Measurements from ENCODE around the gene ARV1. TPM values are rescaled to one million over a fixed set of nuclear protein-coding genes. Genes with fewer than 3 reads are reported as not detected.

The ARV1 gene
- total and polyA plus RNA-seq, 10 of the 15 experiments (the other 5 are each of a cell fraction or from before 2014, with no cell fraction given) = 23.2 to 55.1 (median 35.6) TPM

DNA sequence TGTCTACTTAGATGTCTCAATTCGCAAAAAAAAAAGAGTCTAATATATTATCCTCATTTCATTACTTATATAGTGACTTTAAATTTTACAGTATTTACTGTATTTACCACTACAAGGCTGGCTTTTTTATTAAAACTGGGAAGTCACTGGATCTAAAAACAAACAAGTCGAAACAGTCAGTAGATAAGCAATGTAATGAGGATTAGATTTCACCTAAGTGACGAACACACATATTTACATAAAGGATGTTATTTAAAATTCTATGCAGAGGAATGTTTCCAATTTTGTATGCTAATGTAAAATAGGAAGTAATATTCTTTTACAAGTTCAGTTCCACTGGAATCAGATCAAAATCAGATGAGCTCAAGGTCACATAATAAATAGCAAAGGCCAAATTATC, 28.5 kb upstream of the ARV1 start:
- H2AFZ ChIP-seq (ENCODE audit: control insufficient read depth, low read depth, low read length) = no peak overlapping the region
- no peak overlapping the region for H3K4me2 ChIP-seq (ENCODE audit: control insufficient read depth, insufficient read depth)
- in situ Hi-C loops (cut with MboI) = no loop called here
- ChIA-PET RAD21 (ENCODE audit: unreplicated experiment) (interaction anchor here (0.7 to 1.0 kb wide), 2 partner anchors 20 to 29 kb away, joined by 3 read pairs; partner anchors contain the start of genes ARV1 and TTC13), SMC1A (ENCODE audit: uncharacterized antibody, unreplicated experiment) (interaction anchor here (1.0 to 1.8 kb wide), 3 partner anchors 9 to 39 kb away, joined by 3 to 7 read pairs (median 3); no protein-coding TSS in a partner anchor), POLR2A (interaction anchor here (0.8 kb wide), 1 partner anchor 22 kb away, joined by 3 read pairs; no protein-coding TSS in a partner anchor), CTCF (interaction anchor here (0.6 to 1.3 kb wide), 3 partner anchors 18 to 1350 kb away, joined by 3 to 5 read pairs (median 3); no protein-coding TSS in a partner anchor)
- H3K4me1 ChIP-seq (ENCODE audit: control insufficient read depth, insufficient read depth, low read length) = no peaks in the 10 kb centered on the region
- H3K27me3 ChIP-seq (replicated peaks in 1 of 2; ENCODE audit: control insufficient read depth in 2 of 2, insufficient read depth in 2 of 2, low read length in 1 of 2) = no peaks in the 10 kb centered on the region
- H3K9me3 ChIP-seq (replicated peaks; ENCODE audit: control insufficient read depth, insufficient read depth, low read length) = no peaks in the 10 kb centered on the region
- H3K79me2 ChIP-seq (ENCODE audit: control insufficient read depth, insufficient read depth, low read length) = no peaks in the 10 kb centered on the region
- 73% methylated on average over 3 of the region's 3 CpGs for WGBS (ENCODE audit: insufficient coverage, insufficient replicate concordance, low lambda C conversion rate, missing lambda C conversion rate)
- FAIRE-seq = no peak
- ATAC-seq = no peak
- no peak for TF ChIP-seq EGR1 (IDR thresholded peaks at IDR 0.05; ENCODE audit: borderline replicate concordance in 1 of 2, low read depth in 2 of 2, low read length in 2 of 2)
- TF ChIP-seq SREBF1 (IDR thresholded peaks at IDR 0.05; ENCODE audit: low read length) = no peak
- H3K27ac ChIP-seq (ENCODE audit: control insufficient read depth, insufficient read depth) = no peak overlapping the region
- intact Hi-C loops (cut with micrococcal nuclease; ENCODE audit: unreplicated experiment) = no loop called here
- H4K20me1 ChIP-seq (ENCODE audit: control insufficient read depth, insufficient read depth) = no peaks in the 10 kb centered on the region
- BruUV-seq (replicated peaks) = no TSS peak
- DNase-seq (ENCODE audit: low read depth, low spot score) = no peak
- H3K4me3 ChIP-seq = no peak overlapping the region
- H3K9ac ChIP-seq (ENCODE audit: control insufficient read depth, insufficient read depth, low read length) = no peak overlapping the region
- peaks cover 0 to 6% of the 10 kb centered on the region in 2 experiments; a peak in 1 of 4 replicates for H3K36me3 ChIP-seq (ENCODE audit: control insufficient read depth in 2 of 2, insufficient read depth in 2 of 2, low read length in 1 of 2)

DNA sequence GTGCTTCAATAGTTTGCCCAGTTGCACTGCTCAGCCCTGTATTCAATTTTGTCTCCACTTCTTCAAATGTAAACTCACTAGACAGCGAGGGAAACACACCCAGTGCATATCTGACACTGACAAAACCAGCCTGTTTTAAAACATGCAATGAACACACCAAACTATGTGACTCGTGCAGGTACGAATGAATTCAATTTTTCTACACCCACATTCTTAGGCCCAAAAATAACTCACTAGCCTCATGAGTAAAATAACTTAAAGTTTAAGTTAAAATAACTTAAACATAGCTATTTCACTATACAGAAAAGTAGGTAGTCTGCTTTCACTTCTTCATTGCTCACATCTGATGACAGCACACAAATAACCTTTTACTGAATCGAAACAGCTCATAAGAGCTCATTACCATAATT, 21.3 kb upstream of the ARV1 start:
- H4K20me1 ChIP-seq (ENCODE audit: control insufficient read depth, insufficient read depth) = no peaks in the 10 kb centered on the region
- CTCF ChIA-PET = interaction anchor here (0.8 to 1.9 kb wide), 6 partner anchors 11 to 41 kb away, joined by 3 to 12 read pairs (median 6); no protein-coding TSS in a partner anchor
- no peak for TF ChIP-seq SRF (IDR thresholded peaks at IDR 0.05; ENCODE audit: low read depth in 2 of 2, low read length in 2 of 2)
- no peak for TF ChIP-seq KDM1A (IDR thresholded peaks at IDR 0.05; ENCODE audit: borderline replicate concordance)
- peak; percentile 45 to 61; a peak in 1 of 4 replicates for TF ChIP-seq BHLHE40 (IDR thresholded peaks at IDR 0.05; ENCODE audit: borderline replicate concordance in 1 of 2, low read depth in 2 of 2, low read length in 1 of 2)
- TF ChIP-seq, protein P1, sequence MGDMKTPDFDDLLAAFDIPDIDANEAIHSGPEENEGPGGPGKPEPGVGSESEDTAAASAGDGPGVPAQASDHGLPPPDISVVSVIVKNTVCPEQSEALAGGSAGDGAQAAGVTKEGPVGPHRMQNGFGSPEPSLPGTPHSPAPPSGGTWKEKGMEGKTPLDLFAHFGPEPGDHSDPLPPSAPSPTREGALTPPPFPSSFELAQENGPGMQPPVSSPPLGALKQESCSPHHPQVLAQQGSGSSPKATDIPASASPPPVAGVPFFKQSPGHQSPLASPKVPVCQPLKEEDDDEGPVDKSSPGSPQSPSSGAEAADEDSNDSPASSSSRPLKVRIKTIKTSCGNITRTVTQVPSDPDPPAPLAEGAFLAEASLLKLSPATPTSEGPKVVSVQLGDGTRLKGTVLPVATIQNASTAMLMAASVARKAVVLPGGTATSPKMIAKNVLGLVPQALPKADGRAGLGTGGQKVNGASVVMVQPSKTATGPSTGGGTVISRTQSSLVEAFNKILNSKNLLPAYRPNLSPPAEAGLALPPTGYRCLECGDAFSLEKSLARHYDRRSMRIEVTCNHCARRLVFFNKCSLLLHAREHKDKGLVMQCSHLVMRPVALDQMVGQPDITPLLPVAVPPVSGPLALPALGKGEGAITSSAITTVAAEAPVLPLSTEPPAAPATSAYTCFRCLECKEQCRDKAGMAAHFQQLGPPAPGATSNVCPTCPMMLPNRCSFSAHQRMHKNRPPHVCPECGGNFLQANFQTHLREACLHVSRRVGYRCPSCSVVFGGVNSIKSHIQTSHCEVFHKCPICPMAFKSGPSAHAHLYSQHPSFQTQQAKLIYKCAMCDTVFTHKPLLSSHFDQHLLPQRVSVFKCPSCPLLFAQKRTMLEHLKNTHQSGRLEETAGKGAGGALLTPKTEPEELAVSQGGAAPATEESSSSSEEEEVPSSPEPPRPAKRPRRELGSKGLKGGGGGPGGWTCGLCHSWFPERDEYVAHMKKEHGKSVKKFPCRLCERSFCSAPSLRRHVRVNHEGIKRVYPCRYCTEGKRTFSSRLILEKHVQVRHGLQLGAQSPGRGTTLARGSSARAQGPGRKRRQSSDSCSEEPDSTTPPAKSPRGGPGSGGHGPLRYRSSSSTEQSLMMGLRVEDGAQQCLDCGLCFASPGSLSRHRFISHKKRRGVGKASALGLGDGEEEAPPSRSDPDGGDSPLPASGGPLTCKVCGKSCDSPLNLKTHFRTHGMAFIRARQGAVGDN (IDR thresholded peaks at IDR 0.05) = 0 out of 2 replicates have a peak, but pooled peaks have one; percentile 15
- 0 out of 2 replicates have a peak, but pooled peaks have one; percentile 10 for TF ChIP-seq IKZF1 (conservative IDR thresholded peaks at IDR 0.05)
- TF ChIP-seq RUNX3 (IDR thresholded peaks at IDR 0.05; ENCODE audit: low read length) = peak; percentile 44
- TF ChIP-seq ZNF24 (IDR thresholded peaks at IDR 0.05) = peak; percentile 86
- no peak for TF ChIP-seq PML (IDR thresholded peaks at IDR 0.05; ENCODE audit: low read length)
- peak; percentile 41 for TF ChIP-seq JUNB (IDR thresholded peaks at IDR 0.05)
- TF ChIP-seq TAF1 (IDR thresholded peaks at IDR 0.05; ENCODE audit: borderline replicate concordance, low read depth, low read length) = no peak
- TF ChIP-seq ZNF384 (IDR thresholded peaks at IDR 0.05; ENCODE audit: borderline replicate concordance, low read depth, low read length) = no peak

More for the DNA sequence above, 21.3 kb upstream of the ARV1 start:
- H3K79me2 ChIP-seq (ENCODE audit: control insufficient read depth, insufficient read depth, low read length) = no peaks in the 10 kb centered on the region
- RAD21 ChIA-PET (ENCODE audit: unreplicated experiment) = interaction anchor here (0.7 to 3.6 kb wide), 4 partner anchors 12 to 20 kb away, joined by 3 to 24 read pairs (median 7); partner anchors contain the start of genes ARV1 and TTC13
- no peaks in the 10 kb centered on the region for H3K9me3 ChIP-seq (replicated peaks; ENCODE audit: control insufficient read depth, insufficient read depth, low read length)
- H3K27me3 ChIP-seq (replicated peaks in 1 of 2; ENCODE audit: control insufficient read depth in 2 of 2, insufficient read depth in 2 of 2, low read length in 1 of 2) = no peaks in the 10 kb centered on the region
- no TSS peak for BruUV-seq (replicated peaks)
- peak overlapping the region; percentile 45; the same call in 1 of the 2 replicates for H2AFZ ChIP-seq (ENCODE audit: control insufficient read depth, low read depth, low read length)
- H3K4me3 ChIP-seq = no peak overlapping the region
- POLR2A ChIA-PET = interaction anchor here (0.7 to 1.3 kb wide), 3 partner anchors 15 to 21 kb away, joined by 3 to 6 read pairs (median 5); partner anchors contain the start of genes ARV1 and TTC13
- peak overlapping the region; percentile 9; the same call in 1 of the 2 replicates for H3K9ac ChIP-seq (ENCODE audit: control insufficient read depth, insufficient read depth, low read length)
- no peak for DNase-seq (ENCODE audit: low read depth, low spot score)
- peak overlapping the region; percentile 66; the same call in 1 of the 2 replicates for H3K4me2 ChIP-seq (ENCODE audit: control insufficient read depth, insufficient read depth)
- in situ Hi-C loops (cut with MboI) = no loop called here
- intact Hi-C loops (cut with micrococcal nuclease; ENCODE audit: unreplicated experiment) = no loop called here
- peak; percentile 70 for FAIRE-seq
- peaks cover 8% of the 10 kb centered on the region for H3K4me1 ChIP-seq (ENCODE audit: control insufficient read depth, insufficient read depth, low read length)
- H3K36me3 ChIP-seq (ENCODE audit: control insufficient read depth in 2 of 2, insufficient read depth in 2 of 2, low read length in 1 of 2) = peaks cover 0 to 11% of the 10 kb centered on the region in 2 experiments; a peak in 1 of 4 replicates
- ATAC-seq = peak; percentile 84
- 15% methylated on average over 4 of the region's 4 CpGs for WGBS (ENCODE audit: insufficient coverage, insufficient replicate concordance, low lambda C conversion rate, missing lambda C conversion rate)
- SMC1A ChIA-PET (ENCODE audit: uncharacterized antibody, unreplicated experiment) = interaction anchor here (0.6 to 7.4 kb wide), 6 partner anchors 13 to 41 kb away, joined by 3 to 69 read pairs (median 8); partner anchors contain the start of genes ARV1 and TTC13
- peak overlapping the region; percentile 56 for H3K27ac ChIP-seq (ENCODE audit: control insufficient read depth, insufficient read depth)
